ENCODE results near the gene SYCN.

Gene SYCN

GRCh38 chr19:39186391-39186790 is 17.7 kb downstream of the SYCN start:
- TF ChIP-seq, protein P1, sequence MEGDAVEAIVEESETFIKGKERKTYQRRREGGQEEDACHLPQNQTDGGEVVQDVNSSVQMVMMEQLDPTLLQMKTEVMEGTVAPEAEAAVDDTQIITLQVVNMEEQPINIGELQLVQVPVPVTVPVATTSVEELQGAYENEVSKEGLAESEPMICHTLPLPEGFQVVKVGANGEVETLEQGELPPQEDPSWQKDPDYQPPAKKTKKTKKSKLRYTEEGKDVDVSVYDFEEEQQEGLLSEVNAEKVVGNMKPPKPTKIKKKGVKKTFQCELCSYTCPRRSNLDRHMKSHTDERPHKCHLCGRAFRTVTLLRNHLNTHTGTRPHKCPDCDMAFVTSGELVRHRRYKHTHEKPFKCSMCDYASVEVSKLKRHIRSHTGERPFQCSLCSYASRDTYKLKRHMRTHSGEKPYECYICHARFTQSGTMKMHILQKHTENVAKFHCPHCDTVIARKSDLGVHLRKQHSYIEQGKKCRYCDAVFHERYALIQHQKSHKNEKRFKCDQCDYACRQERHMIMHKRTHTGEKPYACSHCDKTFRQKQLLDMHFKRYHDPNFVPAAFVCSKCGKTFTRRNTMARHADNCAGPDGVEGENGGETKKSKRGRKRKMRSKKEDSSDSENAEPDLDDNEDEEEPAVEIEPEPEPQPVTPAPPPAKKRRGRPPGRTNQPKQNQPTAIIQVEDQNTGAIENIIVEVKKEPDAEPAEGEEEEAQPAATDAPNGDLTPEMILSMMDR (IDR thresholded peaks at IDR 0.05; ENCODE audit: extremely low read depth, insufficient read depth, missing control alignments) = no peak
- DNase-seq (ENCODE audit: low spot score) = no peak
- in situ Hi-C loops (cut with MboI; ENCODE audit: low pct_unique_long_range_greater_than_20kb, low sequenced_read_pairs, unreplicated experiment) = no loop called here

DNA sequence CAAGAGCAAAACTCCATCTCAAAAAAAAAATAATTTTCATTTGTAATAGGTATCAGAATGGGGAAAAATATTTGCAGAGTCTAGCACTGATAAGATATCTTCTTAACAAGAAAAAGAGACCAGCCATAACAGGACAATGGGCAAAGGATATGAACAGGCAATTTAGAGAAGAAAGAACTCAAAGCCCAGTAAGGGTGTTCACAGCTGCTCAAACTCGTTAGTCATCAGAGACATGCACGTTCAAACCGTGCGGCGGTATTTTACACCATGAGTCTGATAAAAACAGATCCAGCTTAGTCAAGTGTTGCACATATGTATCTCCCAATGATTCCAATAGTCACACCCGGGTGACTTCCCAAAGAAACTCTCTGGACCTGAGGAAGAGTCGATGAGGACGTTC is 21.0 kb downstream of the SYCN start:
- TF ChIP-seq, protein P1 (IDR thresholded peaks at IDR 0.05; ENCODE audit: extremely low read depth, insufficient read depth, missing control alignments) = no peak
- DNase-seq (ENCODE audit: low spot score) = no peak
- in situ Hi-C loops (cut with MboI; ENCODE audit: low pct_unique_long_range_greater_than_20kb, low sequenced_read_pairs, unreplicated experiment) = no loop called here

- TF ChIP-seq, protein P1 (IDR thresholded peaks at IDR 0.05; ENCODE audit: extremely low read depth, insufficient read depth, missing control alignments) = no peak
- no peak for DNase-seq (ENCODE audit: low spot score)
- in situ Hi-C loops (cut with MboI; ENCODE audit: low pct_unique_long_range_greater_than_20kb, low sequenced_read_pairs, unreplicated experiment) = no loop called here
Observed at GRCh38 chr19:39182174-39182505, 21.9 kb downstream of the SYCN start.

DNA sequence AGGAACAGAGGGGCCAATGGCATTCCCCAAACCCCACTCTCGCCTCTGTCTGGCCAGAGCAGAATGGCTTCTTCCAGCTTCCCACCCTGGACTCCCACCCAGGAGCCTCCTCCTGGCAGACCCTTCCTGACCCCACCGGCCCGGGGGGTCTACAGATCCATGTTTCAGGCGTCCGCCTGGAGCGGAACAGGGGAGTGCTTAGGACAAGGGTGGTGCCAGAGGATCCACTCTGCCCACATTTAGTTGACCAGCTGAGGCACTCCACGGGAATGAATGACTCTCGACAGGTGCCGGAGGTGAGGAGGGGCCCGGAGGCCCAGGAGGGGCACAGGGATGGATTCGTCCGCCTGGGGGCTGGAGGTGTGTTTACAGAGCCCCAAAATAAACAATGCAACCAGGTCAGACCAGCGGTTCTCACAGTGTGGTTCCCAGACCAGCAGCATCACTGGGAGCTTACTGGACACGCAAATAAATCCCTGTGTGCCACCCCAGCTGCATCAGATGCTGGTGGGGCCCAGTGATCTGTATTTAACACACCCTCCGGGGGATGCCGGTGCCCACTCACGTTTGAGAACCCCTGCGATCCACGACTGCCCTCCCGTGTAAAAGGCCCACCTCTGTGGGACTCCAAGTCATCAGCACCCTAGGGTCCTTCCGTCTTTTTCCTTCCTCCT is 22.4 kb downstream of the SYCN start:
- TF ChIP-seq, protein P1 (IDR thresholded peaks at IDR 0.05; ENCODE audit: extremely low read depth, insufficient read depth, missing control alignments) = no peak
- no peak for DNase-seq (ENCODE audit: low spot score)
- in situ Hi-C loops (cut with MboI; ENCODE audit: low pct_unique_long_range_greater_than_20kb, low sequenced_read_pairs, unreplicated experiment) = no loop called here

GRCh38 chr19:39180749-39181148 is 23.3 kb downstream of the SYCN start:
- no peak for DNase-seq (ENCODE audit: low spot score)
- in situ Hi-C loops (cut with MboI; ENCODE audit: low pct_unique_long_range_greater_than_20kb, low sequenced_read_pairs, unreplicated experiment) = no loop called here
- TF ChIP-seq, protein P1 (IDR thresholded peaks at IDR 0.05; ENCODE audit: extremely low read depth, insufficient read depth, missing control alignments) = no peak

DNA sequence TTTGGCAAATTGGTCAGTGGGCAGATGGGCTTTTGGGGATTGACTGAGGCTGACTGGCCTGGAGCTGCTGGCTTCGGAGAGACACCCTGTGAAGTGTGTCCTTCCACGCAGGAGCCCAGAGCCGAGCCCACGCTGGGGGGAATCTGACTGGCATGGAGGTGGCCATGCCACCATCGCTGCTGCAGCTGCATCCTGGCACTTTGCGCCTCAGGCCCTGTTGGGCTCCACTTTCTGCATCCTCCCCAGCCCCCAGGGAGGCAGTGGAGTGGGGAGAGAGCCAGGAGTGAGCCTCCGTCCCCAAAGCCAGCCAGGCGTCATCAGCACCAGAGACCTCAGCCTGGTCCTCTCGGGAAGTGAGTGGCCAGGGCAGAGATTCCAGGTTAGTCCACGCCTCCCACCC is 24.3 kb downstream of the SYCN start:
- DNase-seq (ENCODE audit: low spot score) = no peak
- TF ChIP-seq, protein P1 (IDR thresholded peaks at IDR 0.05; ENCODE audit: extremely low read depth, insufficient read depth, missing control alignments) = no peak
- in situ Hi-C loops (cut with MboI; ENCODE audit: low pct_unique_long_range_greater_than_20kb, low sequenced_read_pairs, unreplicated experiment) = no loop called here

All from GM13977 (cell line).